Stimulated activated CD8-positive, alpha-beta memory T cell treated with anti-CD3 and anti-CD28 coated beads, Interleukin-4, amount 100 ng/mL, for 24 hours (primary cell): ENCODE measurements around the gene NOP9.
"Not testable (repeated sequence)": the region's sequence is repeated elsewhere in the genome, so short reads cannot be mapped to it uniquely, and the experiment has no call there.

Experiments used
- DNase-seq: peaks from one replicate; pipeline ENCODE4 v3.0.0-alpha.2; 2020; ENCODE audit warnings: low read depth

Gene NOP9

DNA sequence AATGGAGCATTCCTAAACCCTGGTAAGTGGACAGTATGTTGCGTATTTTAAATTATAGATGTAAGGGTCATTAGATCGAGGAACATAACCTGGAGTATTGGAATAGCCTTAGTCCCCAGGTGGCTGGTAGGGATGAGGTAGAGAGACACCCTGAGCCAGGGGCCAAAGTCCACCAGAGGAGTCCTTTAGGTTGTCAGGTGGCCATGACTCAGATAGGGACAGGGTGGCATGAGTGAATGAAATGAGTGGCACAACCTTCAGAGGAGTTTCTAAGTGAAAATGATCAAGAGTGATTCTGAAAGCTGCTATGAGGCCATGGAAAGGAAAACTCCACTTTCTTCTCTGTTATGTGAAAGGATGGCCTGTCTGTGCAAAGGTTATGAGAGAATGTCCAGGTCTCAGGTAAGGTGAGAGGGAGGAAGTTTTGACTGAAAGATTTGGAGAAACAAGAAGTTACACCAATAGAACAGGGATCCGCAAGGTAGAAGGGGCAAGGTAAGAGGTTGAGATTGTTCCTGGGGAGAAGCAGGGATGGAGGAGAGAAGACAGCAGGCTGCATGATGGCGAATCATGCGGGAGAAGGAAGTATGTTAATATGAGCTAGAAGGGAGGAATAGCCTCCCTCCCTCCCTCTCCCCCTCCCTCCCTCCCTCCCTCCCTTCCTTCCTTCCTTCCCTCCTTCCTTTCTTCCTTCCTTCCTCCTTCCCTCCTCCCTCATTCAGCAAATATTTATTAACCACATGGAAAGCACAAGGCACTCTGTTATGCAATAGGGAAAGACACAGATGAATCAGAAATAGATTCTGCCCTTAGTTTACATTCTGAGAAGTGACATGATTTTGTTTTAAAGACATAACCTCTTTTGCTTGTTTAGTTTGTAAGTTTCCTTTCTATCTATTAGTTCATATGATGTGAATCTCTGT is 54.2 kb downstream of the NOP9 start:
- DNase-seq: no peak

DNA sequence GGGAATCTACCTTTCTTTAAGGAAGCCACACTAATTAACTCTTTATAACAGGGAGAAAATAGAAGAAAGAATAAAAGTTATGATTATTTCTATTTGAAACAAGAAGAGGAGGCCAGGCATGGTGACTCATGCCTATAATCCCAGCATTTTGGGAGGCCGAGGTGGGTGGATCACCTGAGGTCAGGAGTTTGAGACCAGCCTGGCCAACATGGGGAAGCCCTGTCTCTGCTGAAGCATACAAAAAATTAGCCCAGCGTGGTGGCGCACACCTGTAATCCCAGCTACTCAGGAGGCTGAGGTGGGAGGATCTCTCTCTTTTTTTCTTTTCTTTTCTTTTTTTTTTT is 54.8 kb downstream of the NOP9 start:
- DNase-seq: not testable (repeated sequence)

DNA sequence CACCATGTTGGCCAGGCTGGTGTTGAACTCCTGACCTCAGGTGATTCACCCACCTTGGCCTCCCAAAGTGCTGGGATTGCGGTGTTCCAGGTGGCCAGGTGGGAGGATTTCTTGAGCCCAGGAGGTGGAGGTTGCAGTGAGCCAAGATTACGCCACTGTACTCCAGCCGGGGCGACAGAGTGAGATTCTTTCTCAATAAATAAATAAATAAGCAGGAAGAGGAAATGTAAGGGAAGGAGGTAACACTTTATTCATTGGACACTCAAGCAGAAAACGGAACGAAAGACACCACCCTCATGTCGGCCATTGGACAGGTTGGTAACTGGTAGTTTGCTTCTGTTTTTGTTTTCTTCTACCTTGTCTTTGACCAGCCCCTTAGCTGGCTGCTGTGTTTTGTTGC is 55.4 kb downstream of the NOP9 start:
- no peak for DNase-seq

DNA sequence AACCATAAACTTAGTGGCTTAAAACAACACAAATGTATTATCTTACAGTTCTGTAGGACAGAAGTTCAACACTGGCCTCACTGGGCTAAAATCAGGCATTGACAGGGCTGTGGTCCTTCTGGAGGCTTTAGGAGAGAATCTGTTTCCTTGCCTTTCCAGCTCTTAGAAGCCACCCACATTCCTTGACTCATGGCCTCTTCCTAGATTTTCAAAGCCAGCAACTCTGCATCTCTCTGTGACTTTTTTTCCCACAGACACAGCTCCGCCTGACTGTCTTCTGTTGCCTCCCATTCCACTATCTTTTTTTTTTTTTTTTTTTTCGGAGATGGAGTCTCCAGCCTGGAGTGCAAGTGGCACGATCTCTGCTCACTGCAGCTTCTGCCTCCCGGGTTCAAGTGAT is 56.6 kb downstream of the NOP9 start:
- DNase-seq: no peak
